Ascending aorta (tissue), 2 donors: Measurements from ENCODE around the gene MAB21L4. TPM values are rescaled to one million over a fixed set of nuclear protein-coding genes. Genes with fewer than 3 reads are reported as not detected.

ENCODE experiments used
- DNase-seq, 2 donors: peaks; one replicate each; pipeline ENCODE4 v3.0.0-alpha.2; 2019; ENCODE audit warnings: low spot score in 2 of 2
- H3K27ac ChIP-seq, 2 donors: fragments of 200-600 bp; sonication (generic); one replicate each; pipeline ENCODE4 v1.5.1; 2016 to 2017; ENCODE audit warnings: mild to moderate bottlenecking in 1 of 2
- H3K27me3 ChIP-seq: fragments of 200-600 bp; sonication (generic); one replicate; pipeline ENCODE4 v1.5.1; 2017
- H3K36me3 ChIP-seq, 2 donors: fragments of 200-600 bp; sonication (generic); one replicate each; pipeline ENCODE4 v1.5.1; 2016
- H3K4me1 ChIP-seq, 2 donors: fragments of 200-600 bp; sonication (generic); one replicate each; pipeline ENCODE4 v1.5.1; 2016 to 2017; ENCODE audit warnings: mild to moderate bottlenecking in 1 of 2
- H3K4me3 ChIP-seq, 2 donors: fragments of 200-600 bp; sonication (generic); one replicate each; pipeline ENCODE4 v1.5.1; 2016 to 2017; ENCODE audit warnings: mild to moderate bottlenecking in 1 of 2
- H3K9me3 ChIP-seq, 2 donors: fragments of 200-600 bp; sonication (generic); one replicate each; pipeline ENCODE4 v1.5.1; 2016
- intact Hi-C: fragments of 100-400 bp; cut with DNase I; formaldehyde crosslinking; loops from one replicate; pipeline ENCODE4 v1.15.1; 2023
- total RNA-seq: library from RNA; depleted of rRNA; stranded (reverse); fragments of >200 nt; gene quantifications from one replicate; pipeline ENCODE4 v1.1.0, GENCODE V29; 2016
- TF ChIP-seq, protein P1 (sequence below), 3 experiments: fragments of 200-600 bp in 2 of 3; fragments of 450-650 bp in 1 of 3; sonication (generic) in 2 of 3; IDR thresholded peaks; one replicate each; pipeline ENCODE4 v1.5.1; 2016 to 2019; ENCODE audit warnings: antibody characterized with exemption in 3 of 3, mild to moderate bottlenecking in 1 of 3, moderate library complexity in 1 of 3

MAB21L4 gene
- total RNA-seq, 1 donor from 2014 or later = not detected

DNA sequence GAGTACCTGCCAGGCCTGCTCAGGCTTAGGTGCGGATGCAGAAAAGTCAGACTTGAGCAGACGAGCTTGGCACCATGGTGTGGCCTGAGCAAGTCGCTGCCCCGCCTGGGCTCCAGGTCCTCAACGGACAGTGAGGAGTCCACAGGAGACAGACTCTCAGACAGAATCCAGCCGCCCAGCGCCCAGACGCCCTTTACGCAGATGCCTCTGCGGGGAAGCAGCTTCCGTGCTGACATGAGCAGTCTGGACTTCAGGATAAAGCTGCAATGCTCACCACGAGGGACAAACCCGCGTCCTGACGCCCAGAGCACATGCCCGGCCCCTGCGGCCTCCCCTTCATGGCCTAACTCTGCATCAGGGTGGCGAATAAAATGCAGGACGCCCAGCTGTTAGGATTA, 3.5 kb upstream of the MAB21L4 start:
- no peaks in the 10 kb centered on the region for H3K36me3 ChIP-seq
- no peaks in the 10 kb centered on the region for H3K27me3 ChIP-seq
- H3K4me1 ChIP-seq = no peaks in the 10 kb centered on the region
- H3K9me3 ChIP-seq = no peaks in the 10 kb centered on the region
- no peak for DNase-seq
- no peak overlapping the region for H3K4me3 ChIP-seq
- TF ChIP-seq, protein P1, sequence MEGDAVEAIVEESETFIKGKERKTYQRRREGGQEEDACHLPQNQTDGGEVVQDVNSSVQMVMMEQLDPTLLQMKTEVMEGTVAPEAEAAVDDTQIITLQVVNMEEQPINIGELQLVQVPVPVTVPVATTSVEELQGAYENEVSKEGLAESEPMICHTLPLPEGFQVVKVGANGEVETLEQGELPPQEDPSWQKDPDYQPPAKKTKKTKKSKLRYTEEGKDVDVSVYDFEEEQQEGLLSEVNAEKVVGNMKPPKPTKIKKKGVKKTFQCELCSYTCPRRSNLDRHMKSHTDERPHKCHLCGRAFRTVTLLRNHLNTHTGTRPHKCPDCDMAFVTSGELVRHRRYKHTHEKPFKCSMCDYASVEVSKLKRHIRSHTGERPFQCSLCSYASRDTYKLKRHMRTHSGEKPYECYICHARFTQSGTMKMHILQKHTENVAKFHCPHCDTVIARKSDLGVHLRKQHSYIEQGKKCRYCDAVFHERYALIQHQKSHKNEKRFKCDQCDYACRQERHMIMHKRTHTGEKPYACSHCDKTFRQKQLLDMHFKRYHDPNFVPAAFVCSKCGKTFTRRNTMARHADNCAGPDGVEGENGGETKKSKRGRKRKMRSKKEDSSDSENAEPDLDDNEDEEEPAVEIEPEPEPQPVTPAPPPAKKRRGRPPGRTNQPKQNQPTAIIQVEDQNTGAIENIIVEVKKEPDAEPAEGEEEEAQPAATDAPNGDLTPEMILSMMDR (IDR thresholded peaks at IDR 0.05) = no peak
- no peak overlapping the region for H3K27ac ChIP-seq
- intact Hi-C loops = no loop called here

DNA sequence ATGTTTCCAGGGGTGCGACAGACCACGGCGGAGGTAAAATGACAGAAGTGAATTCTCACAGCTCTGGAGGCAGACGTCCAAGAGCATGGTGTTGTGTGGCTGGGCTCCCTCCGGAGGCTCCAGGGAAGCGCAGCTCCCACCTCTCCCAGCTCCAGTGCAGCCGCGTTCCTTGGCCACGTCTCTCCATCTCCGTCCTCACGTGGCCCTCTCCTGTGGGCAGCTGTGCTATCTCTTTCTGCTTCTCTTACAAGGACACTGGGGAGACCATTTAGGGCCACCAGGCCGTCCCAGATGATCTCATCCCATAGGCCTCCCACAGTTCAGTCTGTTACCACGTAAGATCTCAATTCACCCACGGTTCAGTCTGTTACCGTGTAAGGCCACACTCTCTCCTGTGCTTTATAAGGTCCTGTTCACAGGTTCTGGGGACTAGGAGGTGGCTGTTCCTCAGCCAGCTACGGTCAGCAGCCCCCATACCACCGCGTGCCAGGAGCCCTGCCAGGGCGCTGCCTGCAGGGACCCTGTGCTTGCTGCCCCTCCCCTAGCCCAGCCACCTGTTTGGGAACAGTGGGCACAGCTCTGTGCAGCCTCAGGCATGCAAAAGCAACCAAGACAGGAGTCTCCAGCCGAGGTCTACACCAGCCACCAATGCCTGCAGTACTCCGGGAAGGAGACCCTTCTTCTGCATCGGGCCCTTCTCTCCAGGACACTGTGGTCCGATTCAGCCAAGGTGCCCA, 2.9 kb upstream of the MAB21L4 start:
- Histone ChIP-seq H3K36me3 (no peaks in the 10 kb centered on the region), H3K4me1 (no peaks in the 10 kb centered on the region), H3K9me3 (no peaks in the 10 kb centered on the region), H3K27me3 (no peaks in the 10 kb centered on the region), H3K4me3 (no peak overlapping the region), H3K27ac (no peak overlapping the region)
- intact Hi-C loops = no loop called here
- DNase-seq = no peak
- TF ChIP-seq, protein P1 (IDR thresholded peaks at IDR 0.05) = no peak

DNA sequence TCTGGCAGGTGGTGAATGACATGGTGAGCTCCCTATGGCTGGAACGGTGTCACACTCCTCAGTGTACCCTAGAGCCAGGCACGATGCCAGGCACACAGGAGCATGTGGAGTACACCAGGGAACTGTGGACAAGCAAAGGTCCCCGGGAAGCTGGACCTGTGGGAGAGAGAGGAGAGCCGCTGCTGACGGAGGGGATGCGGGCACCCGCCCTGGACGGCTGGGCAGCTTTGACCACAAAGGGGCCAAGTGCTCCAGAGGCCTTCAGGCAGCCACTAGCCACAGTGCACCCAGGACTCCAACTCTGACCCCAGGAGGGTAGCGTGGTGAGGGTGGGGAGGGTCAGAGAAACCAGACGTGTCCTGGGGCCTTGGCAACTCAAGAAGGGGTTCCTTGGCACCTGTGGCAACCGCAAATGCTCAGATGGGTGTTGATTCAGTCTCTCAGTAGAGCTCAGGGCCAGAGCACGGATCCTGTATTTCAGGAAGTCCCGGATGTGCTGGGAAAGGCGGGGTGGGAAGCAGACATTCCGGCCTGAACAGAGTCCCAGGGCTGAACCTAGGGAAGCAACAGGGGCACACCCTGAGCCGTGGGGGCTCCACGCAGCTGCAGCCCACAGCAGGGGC, 2.3 kb upstream of the MAB21L4 start:
- H3K36me3 ChIP-seq = no peaks in the 10 kb centered on the region
- no peak overlapping the region for H3K4me3 ChIP-seq
- TF ChIP-seq, protein P1 (IDR thresholded peaks at IDR 0.05) = no peak
- no peak for DNase-seq
- H3K4me1 ChIP-seq = no peaks in the 10 kb centered on the region
- no peaks in the 10 kb centered on the region for H3K27me3 ChIP-seq
- no peak overlapping the region for H3K27ac ChIP-seq
- intact Hi-C loops = no loop called here
- no peaks in the 10 kb centered on the region for H3K9me3 ChIP-seq

DNA sequence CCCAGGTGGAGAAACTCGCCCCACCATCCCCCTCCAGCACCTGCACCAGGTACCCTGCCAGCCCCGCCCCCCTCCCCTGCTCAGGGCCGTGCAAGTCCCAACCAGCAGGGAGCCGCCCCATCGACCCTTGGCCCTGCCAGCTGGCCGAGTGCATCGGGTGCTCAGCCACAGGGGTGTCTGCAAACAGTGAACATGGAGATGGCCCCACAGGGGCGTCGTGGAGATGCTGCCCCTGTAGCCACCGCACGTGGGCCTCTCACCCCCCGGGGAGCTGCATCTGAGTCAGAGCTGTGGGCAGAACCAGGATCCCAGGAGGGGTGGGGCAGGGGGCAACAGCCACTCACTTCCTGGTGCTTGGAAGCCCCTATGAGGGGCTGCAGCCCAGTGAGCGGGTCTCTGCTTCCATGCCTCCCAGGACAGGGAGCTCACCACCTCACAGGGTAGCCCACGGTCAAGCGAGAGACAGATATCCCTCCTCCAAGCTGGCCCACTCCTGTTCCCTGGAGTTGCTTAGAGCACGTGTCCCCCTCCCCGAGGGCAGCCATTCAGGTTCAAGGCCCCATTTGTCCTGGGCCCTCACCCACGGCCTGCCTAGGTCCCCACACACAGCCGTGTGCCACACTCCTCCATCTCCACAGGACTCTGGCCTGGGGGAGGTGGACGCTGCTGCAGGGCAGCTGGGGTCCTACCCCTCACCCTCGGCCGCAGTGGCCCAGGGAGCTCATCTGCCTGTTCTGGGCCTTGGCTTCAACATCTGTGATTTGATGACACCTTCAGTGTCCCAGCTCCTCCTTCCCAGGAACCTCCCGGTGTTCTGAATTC, 1.1 kb upstream of the MAB21L4 start:
- Histone ChIP-seq H3K27me3 (no peaks in the 10 kb centered on the region), H3K27ac (no peak overlapping the region), H3K4me3 (no peak overlapping the region), H3K36me3 (no peaks in the 10 kb centered on the region), H3K9me3 (no peaks in the 10 kb centered on the region), H3K4me1 (no peaks in the 10 kb centered on the region)
- TF ChIP-seq, protein P1 (IDR thresholded peaks at IDR 0.05) = no peak
- intact Hi-C loops = no loop called here
- DNase-seq = no peak

DNA sequence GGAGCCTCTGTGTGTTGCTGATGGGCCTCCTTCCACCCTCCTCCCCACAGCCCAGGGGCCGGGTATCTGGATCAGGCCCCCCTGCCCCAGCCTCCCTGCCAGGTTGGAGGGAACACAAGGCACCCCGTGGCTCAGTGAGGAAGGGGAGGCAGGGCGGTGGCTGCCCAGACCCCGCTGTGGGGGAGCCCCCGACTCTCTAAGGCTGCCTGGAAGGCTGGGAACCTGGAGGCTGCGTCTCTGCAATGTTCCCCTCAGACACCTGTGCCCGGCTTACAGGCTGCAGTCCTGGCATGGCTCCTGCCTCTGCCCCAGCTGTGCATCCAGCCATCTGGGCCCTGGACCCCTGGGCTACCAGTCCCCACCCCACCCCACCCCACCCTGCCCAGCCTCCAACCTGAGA, 438 bp upstream of the MAB21L4 start:
- TF ChIP-seq, protein P1 (IDR thresholded peaks at IDR 0.05) = no peak

More for the DNA sequence above, 438 bp upstream of the MAB21L4 start:
- no peaks in the 10 kb centered on the region for H3K36me3 ChIP-seq
- no peaks in the 10 kb centered on the region for H3K27me3 ChIP-seq
- H3K4me1 ChIP-seq = no peaks in the 10 kb centered on the region
- DNase-seq = no peak
- no peak overlapping the region for H3K27ac ChIP-seq
- H3K4me3 ChIP-seq = no peak overlapping the region
- intact Hi-C loops = no loop called here
- H3K9me3 ChIP-seq = no peaks in the 10 kb centered on the region
